DOHH2 (cell line): ENCODE measurements around the gene SKAP2.

Experiments
- H3F3A ChIP-seq: fragments of 200-600 bp; sonication (generic), shearing (Covaris generic); 2 replicates; pipeline ENCODE4 v1.6.0; 2016; ENCODE audit warnings: antibody characterized with exemption, mild to moderate bottlenecking; ENCODE audit not compliant: control insufficient read depth, insufficient read depth
- H3K27ac ChIP-seq: fragments of 200-600 bp; sonication (generic); 2 replicates; pipeline ENCODE4 v1.5.1; 2014; ENCODE audit warnings: low read depth, mild to moderate bottlenecking, low read length, moderate library complexity
- H3K27me3 ChIP-seq: fragments of 200-600 bp; sonication (generic); 2 replicates; pipeline ENCODE4 v1.6.1; 2014; ENCODE audit warnings: mild to moderate bottlenecking, low read length, mixed read lengths; ENCODE audit not compliant: control insufficient read depth
- H3K36me3 ChIP-seq: fragments of 200-600 bp; sonication (generic); 2 replicates; pipeline ENCODE4 v1.6.1; 2014; ENCODE audit warnings: mild to moderate bottlenecking, low read length, moderate library complexity, mixed read lengths; ENCODE audit not compliant: control insufficient read depth
- H3K4me1 ChIP-seq: fragments of 200-600 bp; sonication (generic); 2 replicates; pipeline ENCODE4 v1.6.1; 2014; ENCODE audit warnings: mild to moderate bottlenecking, low read length, mixed read lengths; ENCODE audit not compliant: control insufficient read depth
- H3K4me2 ChIP-seq: fragments of 200-600 bp; sonication (generic); 2 replicates; pipeline ENCODE4 v1.6.0; 2014; ENCODE audit warnings: mild to moderate bottlenecking, low read length, moderate library complexity
- H3K4me3 ChIP-seq: fragments of 200-600 bp; sonication (generic); 2 replicates; pipeline ENCODE4 v1.5.1; 2014; ENCODE audit warnings: mild to moderate bottlenecking, low read length, mixed read lengths
- H3K79me2 ChIP-seq: fragments of 200-600 bp; sonication (generic); 2 replicates; pipeline ENCODE4 v1.6.1; 2014; ENCODE audit warnings: mild to moderate bottlenecking, low read length, mixed read lengths; ENCODE audit not compliant: control insufficient read depth
- H3K9me2 ChIP-seq: fragments of 200-600 bp; sonication (generic); replicated peaks from 2 replicates; pipeline ENCODE4 v1.6.1; 2014; ENCODE audit warnings: mild to moderate bottlenecking, low read length, mixed read lengths; ENCODE audit not compliant: control insufficient read depth
- H3K9me3 ChIP-seq: fragments of 200-600 bp; sonication (generic); 2 replicates; pipeline ENCODE4 v1.6.1; 2014; ENCODE audit warnings: antibody characterized with exemption, low read length, mixed read lengths; ENCODE audit not compliant: control insufficient read depth, insufficient read depth
- H4K20me1 ChIP-seq: fragments of 200-600 bp; sonication (generic); 2 replicates; pipeline ENCODE4 v1.6.0; 2014; ENCODE audit warnings: low read depth, mild to moderate bottlenecking, antibody characterized with exemption, low read length, moderate library complexity; ENCODE audit not compliant: control insufficient read depth, insufficient read depth
- CTCF ChIP-seq: fragments of 200-600 bp; sonication (generic); IDR thresholded peaks from one replicate; pipeline ENCODE4 v1.5.1; 2014; ENCODE audit warnings: antibody characterized with exemption, mild to moderate bottlenecking, low read depth, low read length; ENCODE audit not compliant: poor library complexity, severe bottlenecking
- EZH2phosphoT487 ChIP-seq: fragments of 200-600 bp; sonication (generic); IDR thresholded peaks from 2 replicates; pipeline ENCODE4 v1.6.1; 2017; ENCODE audit warnings: borderline replicate concordance, mild to moderate bottlenecking, antibody characterized with exemption, low read length, moderate library complexity, mixed read lengths

SKAP2 gene

GRCh38 chr7:26879671-26880070 is 15.3 kb upstream of the SKAP2 start:
- H4K20me1 ChIP-seq: no peaks in the 10 kb centered on the region
- no peak overlapping the region for H3K4me3 ChIP-seq
- no peaks in the 10 kb centered on the region for H3K9me2 ChIP-seq
- TF ChIP-seq EZH2phosphoT487: no peak
- TF ChIP-seq CTCF: no peak
- no peaks in the 10 kb centered on the region for H3K36me3 ChIP-seq
- H3K4me2 ChIP-seq: no peak overlapping the region
- H3K4me1 ChIP-seq: no peaks in the 10 kb centered on the region
- H3K9me3 ChIP-seq: no peaks in the 10 kb centered on the region
- no peaks in the 10 kb centered on the region for H3K79me2 ChIP-seq
- H3K27ac ChIP-seq: no peak overlapping the region
- H3K27me3 ChIP-seq: no peaks in the 10 kb centered on the region
- no peaks in the 10 kb centered on the region for H3F3A ChIP-seq

- Histone ChIP-seq H4K20me1 (no peaks in the 10 kb centered on the region), H3K9me2 (no peaks in the 10 kb centered on the region), H3K4me1 (peaks cover 7% of the 10 kb centered on the region), H3K4me3 (no peak overlapping the region), H3K27ac (no peak overlapping the region), H3K79me2 (peaks cover 3% of the 10 kb centered on the region; the same call in 1 of the 2 replicates), H3K36me3 (peaks cover 4% of the 10 kb centered on the region; the same call in 1 of the 2 replicates), H3K27me3 (no peaks in the 10 kb centered on the region), H3F3A (no peaks in the 10 kb centered on the region), H3K9me3 (no peaks in the 10 kb centered on the region), H3K4me2 (no peak overlapping the region)
- TF ChIP-seq CTCF (no peak), EZH2phosphoT487 (no peak)
These were observed 4.6 kb upstream of the SKAP2 start for GRCh38 chr7:26868841-26869495.

- Histone ChIP-seq H3F3A (peaks cover 11% of the 10 kb centered on the region), H4K20me1 (no peaks in the 10 kb centered on the region), H3K4me3 (peak overlapping the region; percentile 91), H3K27ac (peak overlapping the region; percentile 87), H3K27me3 (no peaks in the 10 kb centered on the region), H3K79me2 (peaks cover 37% of the 10 kb centered on the region), H3K9me2 (no peaks in the 10 kb centered on the region), H3K4me2 (peak overlapping the region; percentile 87), H3K4me1 (peaks cover 40% of the 10 kb centered on the region), H3K9me3 (no peaks in the 10 kb centered on the region), H3K36me3 (peaks cover 4% of the 10 kb centered on the region; the same call in 1 of the 2 replicates)
- TF ChIP-seq CTCF (no peak), EZH2phosphoT487 (no peak)
These were observed 651 bp upstream of the SKAP2 start for GRCh38 chr7:26865094-26865388.
